Transverse colon (tissue), 4 donors: ENCODE measurements around the gene SCGB2B2.

Source experiments
- EP300 ChIP-seq: sonication (generic); formaldehyde crosslinking; IDR thresholded peaks from one replicate; pipeline ENCODE4 v1.6.1; 2017; ENCODE audit warnings: antibody characterized with exemption, low read depth
- POLR2A ChIP-seq: fragments of 450-650 bp; IDR thresholded peaks from one replicate; pipeline ENCODE4 v1.6.1; 2016; ENCODE audit warnings: antibody characterized with exemption, mild to moderate bottlenecking, moderate library complexity
- POLR2AphosphoS5 ChIP-seq, 3 donors: sonication (generic); formaldehyde crosslinking; IDR thresholded peaks; one replicate each; pipeline ENCODE4 v1.6.1; 2016; ENCODE audit warnings: antibody characterized with exemption in 3 of 3
- TF ChIP-seq, protein P1 (sequence below), 5 experiments: fragments of 200-600 bp in 3 of 5; fragments of 450-650 bp in 2 of 5; sonication (generic) in 3 of 5; IDR thresholded peaks; 1 replicate in 2 of 5; 2 replicates in 3 of 5; pipeline ENCODE4 v1.5.1; 2016 to 2017; ENCODE audit warnings: antibody characterized with exemption in 5 of 5, inconsistent platforms in 3 of 5, mild to moderate bottlenecking in 2 of 5, moderate library complexity in 1 of 5

DNA sequence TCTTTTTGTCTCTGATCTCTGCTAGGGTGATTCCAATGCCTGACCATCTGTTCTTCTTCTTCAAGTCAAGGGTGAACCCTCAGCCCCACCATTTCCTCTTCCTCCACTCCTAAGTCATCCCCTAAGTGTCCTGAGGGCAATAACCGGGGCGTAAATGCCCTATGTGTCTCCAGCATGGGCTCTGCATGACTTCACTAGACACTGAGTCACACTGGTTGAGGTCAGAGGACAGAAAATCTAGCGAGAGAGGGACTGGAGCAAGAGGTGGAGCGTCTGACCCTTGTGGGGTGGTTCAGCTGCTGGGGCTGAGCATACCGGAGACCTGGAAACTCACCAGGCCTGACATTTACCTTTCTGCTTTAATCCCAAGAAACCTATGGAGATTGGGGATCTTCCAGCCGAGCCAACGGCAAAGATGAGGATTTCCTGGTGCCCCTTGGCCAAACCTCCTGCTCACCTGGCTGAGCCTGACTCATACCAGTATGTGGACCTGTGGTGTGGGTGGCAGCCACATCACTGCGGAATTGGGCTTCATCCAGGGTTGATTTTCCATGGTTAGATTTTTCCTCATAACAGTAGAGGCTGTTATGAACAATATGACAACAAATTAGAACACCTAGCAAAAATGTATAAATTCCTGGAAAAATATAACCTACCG, 26.9 kb downstream of the SCGB2B2 start:
- TF ChIP-seq, protein P1, sequence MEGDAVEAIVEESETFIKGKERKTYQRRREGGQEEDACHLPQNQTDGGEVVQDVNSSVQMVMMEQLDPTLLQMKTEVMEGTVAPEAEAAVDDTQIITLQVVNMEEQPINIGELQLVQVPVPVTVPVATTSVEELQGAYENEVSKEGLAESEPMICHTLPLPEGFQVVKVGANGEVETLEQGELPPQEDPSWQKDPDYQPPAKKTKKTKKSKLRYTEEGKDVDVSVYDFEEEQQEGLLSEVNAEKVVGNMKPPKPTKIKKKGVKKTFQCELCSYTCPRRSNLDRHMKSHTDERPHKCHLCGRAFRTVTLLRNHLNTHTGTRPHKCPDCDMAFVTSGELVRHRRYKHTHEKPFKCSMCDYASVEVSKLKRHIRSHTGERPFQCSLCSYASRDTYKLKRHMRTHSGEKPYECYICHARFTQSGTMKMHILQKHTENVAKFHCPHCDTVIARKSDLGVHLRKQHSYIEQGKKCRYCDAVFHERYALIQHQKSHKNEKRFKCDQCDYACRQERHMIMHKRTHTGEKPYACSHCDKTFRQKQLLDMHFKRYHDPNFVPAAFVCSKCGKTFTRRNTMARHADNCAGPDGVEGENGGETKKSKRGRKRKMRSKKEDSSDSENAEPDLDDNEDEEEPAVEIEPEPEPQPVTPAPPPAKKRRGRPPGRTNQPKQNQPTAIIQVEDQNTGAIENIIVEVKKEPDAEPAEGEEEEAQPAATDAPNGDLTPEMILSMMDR (IDR thresholded peaks at IDR 0.05), result no peak
- no peak for TF ChIP-seq POLR2A
- TF ChIP-seq EP300, result no peak
- no peak for TF ChIP-seq POLR2AphosphoS5 (IDR thresholded peaks at IDR 0.05)
